PC-3 (cell line): ENCODE data around the gene KSR2. TPM values are rescaled to one million over a fixed set of nuclear protein-coding genes. Genes with fewer than 3 reads are reported as not detected.
A peak's percentile ranks its signal among the peaks of the same experiment; 100 is the strongest.

Experiments used
- ATAC-seq: fragments of 200-7000 bp; cut with Tn5 transposase; 2 replicates; pipeline ENCODE4 v1.9.1; 2020; ENCODE audit warnings: mild to moderate bottlenecking, moderate library complexity
- BruUV-seq: library from RNA; stranded (reverse); fragments of 400-500 nt; replicated peaks from 2 replicates; lab custom pipeline; 2021; lab: Mats Ljungman, UMichigan
- CTCF ChIA-PET: fragments of 300-600 bp; sonication (Branson Sonifier 250); formaldehyde crosslinking; loops from one replicate; lab custom pipeline; 2022; ENCODE audit warnings: antibody characterized with exemption; lab: Charles Lee
- POLR2A ChIA-PET: fragments of 300-600 bp; sonication (Branson Sonifier 250); formaldehyde crosslinking; loops from one replicate; lab custom pipeline; 2022; ENCODE audit warnings: antibody characterized with exemption; ENCODE audit not compliant: unreplicated experiment; lab: Charles Lee
- DNase-seq: peaks from one replicate; pipeline ENCODE4 v3.0.0-alpha.2; 2015
- H2AFZ ChIP-seq: fragments of 300-600 bp; sonication (generic); 2 replicates; pipeline ENCODE4 v1.6.0; 2016; ENCODE audit warnings: antibody characterized with exemption, low read length
- H3F3A ChIP-seq: fragments of 300-600 bp; sonication (generic); one replicate; pipeline ENCODE4 v1.6.0; 2017; ENCODE audit warnings: antibody characterized with exemption, low read length, control low read depth, mild to moderate bottlenecking; ENCODE audit not compliant: unreplicated experiment
- H3K27ac ChIP-seq: fragments of 300-600 bp; sonication (generic); 2 replicates; pipeline ENCODE4 v1.5.1; 2016; ENCODE audit warnings: mild to moderate bottlenecking, low read length
- H3K27me3 ChIP-seq: fragments of 300-600 bp; sonication (generic); 2 replicates; pipeline ENCODE4 v1.6.1; 2016; ENCODE audit warnings: low read length, mixed read lengths
- H3K36me3 ChIP-seq: fragments of 300-600 bp; sonication (generic); 2 replicates; pipeline ENCODE4 v1.6.1; 2016; ENCODE audit warnings: low read depth, mixed run types, low read length, mixed read lengths
- H3K4me1 ChIP-seq: fragments of 300-600 bp; sonication (generic); 2 replicates; pipeline ENCODE4 v1.5.1; 2016; ENCODE audit warnings: low read length; ENCODE audit not compliant: insufficient read depth
- H3K4me2 ChIP-seq: fragments of 300-600 bp; sonication (generic); 2 replicates; pipeline ENCODE4 v1.6.0; 2016; ENCODE audit warnings: low read length
- H3K4me3 ChIP-seq: fragments of 300-600 bp; sonication (generic); 2 replicates; pipeline ENCODE4 v1.5.1; 2016; ENCODE audit warnings: mild to moderate bottlenecking, low read length, mixed read lengths
- H3K79me2 ChIP-seq: fragments of 300-600 bp; sonication (generic); 2 replicates; pipeline ENCODE4 v1.6.1; 2017; ENCODE audit warnings: low read length, mixed read lengths
- H3K9ac ChIP-seq: fragments of 300-600 bp; sonication (generic); 2 replicates; pipeline ENCODE4 v1.6.0; 2016; ENCODE audit warnings: mild to moderate bottlenecking, low read length
- H3K9me2 ChIP-seq: fragments of 300-600 bp; sonication (generic); replicated peaks from 2 replicates; pipeline ENCODE4 v1.6.1; 2016; ENCODE audit warnings: mixed run types, low read length, mixed read lengths
- H3K9me3 ChIP-seq: fragments of 300-600 bp; sonication (generic); 2 replicates; pipeline ENCODE4 v1.6.1; 2016; ENCODE audit warnings: low read length, mixed read lengths
- H4K20me1 ChIP-seq: fragments of 300-600 bp; sonication (generic); 2 replicates; pipeline ENCODE4 v1.6.1; 2016; ENCODE audit warnings: low read length, mixed read lengths
- CTCF ChIP-seq: fragments of 300-600 bp; sonication (generic); conservative IDR thresholded peaks from 2 replicates; pipeline ENCODE4 v1.5.1; 2017; ENCODE audit warnings: antibody characterized with exemption, low read depth, mild to moderate bottlenecking, low read length
- EZH2 ChIP-seq: fragments of 300-600 bp; sonication (generic); IDR thresholded peaks from one replicate; pipeline ENCODE4 v1.6.1; 2017; ENCODE audit warnings: antibody characterized with exemption, mild to moderate bottlenecking, low read length; ENCODE audit not compliant: unreplicated experiment
- EZH2phosphoT487 ChIP-seq: fragments of 300-600 bp; sonication (generic); IDR thresholded peaks from 2 replicates; pipeline ENCODE4 v1.6.1; 2018; ENCODE audit warnings: mild to moderate bottlenecking, antibody characterized with exemption, low read length, borderline replicate concordance
- intact Hi-C: fragments of 100-400 bp; cut with micrococcal nuclease; formaldehyde crosslinking; loops from 2 replicates; pipeline ENCODE4 v1.9.0; 2023
- total RNA-seq: library from RNA; depleted of rRNA; stranded (reverse); fragments of >200 nt; gene quantifications from 2 replicates; pipeline ENCODE4 v1.2.3, GENCODE V29; 2014

Gene KSR2
- total RNA-seq, 1 experiment from 2014 or later = 0.80 TPM

GRCh38 chr12:117686911-117687377 is 281.8 kb downstream of the KSR2 start:
- peak overlapping the region; percentile 87 for H3K9ac ChIP-seq
- peak; percentile 92 for DNase-seq

GRCh38 chr12:117686210-117686609 is 282.6 kb downstream of the KSR2 start:
- CTCF ChIA-PET = interaction anchor here (0.6 to 1.9 kb wide), 3 partner anchors 13 to 319 kb away, joined by 3 to 12 read pairs (median 4); no protein-coding TSS in a partner anchor
- H3K27ac ChIP-seq = peak overlapping the region; percentile 98
- BruUV-seq = no TSS peak

More at GRCh38 chr12:117686911-117687377, 281.8 kb downstream of the KSR2 start:
- Histone ChIP-seq H3K4me2 (peak overlapping the region; percentile 87), H2AFZ (0 out of 2 replicates have a peak overlapping the region, but pooled peaks have one; percentile 1), H4K20me1 (no peaks in the 10 kb centered on the region), H3F3A (peaks cover 15% of the 10 kb centered on the region), H3K9me3 (no peaks in the 10 kb centered on the region), H3K27me3 (no peaks in the 10 kb centered on the region), H3K4me1 (peaks cover 51% of the 10 kb centered on the region), H3K9me2 (no peaks in the 10 kb centered on the region), H3K36me3 (no peaks in the 10 kb centered on the region), H3K79me2 (no peaks in the 10 kb centered on the region), H3K27ac (peak overlapping the region; percentile 98), H3K4me3 (peak overlapping the region; percentile 6; the same call in 1 of the 2 replicates)
- peak; percentile 58 for ATAC-seq
- TF ChIP-seq EZH2phosphoT487 = no peak
- TF ChIP-seq EZH2 = no peak
- TF ChIP-seq CTCF = no peak
- ChIA-PET CTCF (interaction anchor here (0.7 to 1.9 kb wide), 3 partner anchors 12 to 305 kb away, joined by 4 to 12 read pairs (median 6); no protein-coding TSS in a partner anchor), POLR2A (interaction anchor here (0.7 to 1.2 kb wide), 3 partner anchors 103 to 146 kb away, joined by 3 to 5 read pairs (median 3); no protein-coding TSS in a partner anchor)
- intact Hi-C loops = loop anchor here (1.0 to 10.0 kb wide), 6 partner anchors 90 to 368 kb away; no protein-coding TSS in a partner anchor
- no TSS peak for BruUV-seq

More at GRCh38 chr12:117686210-117686609, 282.6 kb downstream of the KSR2 start:
- ATAC-seq = no peak
- Histone ChIP-seq H3K9me2 (no peaks in the 10 kb centered on the region), H3K79me2 (no peaks in the 10 kb centered on the region), H3K4me1 (peaks cover 51% of the 10 kb centered on the region), H3K9ac (peak overlapping the region; percentile 87), H2AFZ (no peak overlapping the region), H3K9me3 (no peaks in the 10 kb centered on the region), H3F3A (peaks cover 15% of the 10 kb centered on the region), H3K36me3 (no peaks in the 10 kb centered on the region), H3K27me3 (no peaks in the 10 kb centered on the region), H3K4me2 (peak overlapping the region; percentile 87), H4K20me1 (no peaks in the 10 kb centered on the region), H3K4me3 (peak overlapping the region; percentile 55; the same call in 1 of the 2 replicates)
- TF ChIP-seq EZH2phosphoT487 (no peak), CTCF (no peak), EZH2 (no peak)
- intact Hi-C loops = loop anchor here (2.0 to 10.0 kb wide), 5 partner anchors 89 to 369 kb away; no protein-coding TSS in a partner anchor
- DNase-seq = no peak
- POLR2A ChIA-PET = interaction anchor here (0.7 to 1.2 kb wide), 2 partner anchors 92 to 147 kb away, joined by 5 to 11 read pairs; no protein-coding TSS in a partner anchor
